Measurements from ENCODE around the gene DHCR24.

- no peak for TF ChIP-seq CTCF (IDR thresholded peaks at IDR 0.05)
- TF ChIP-seq IRF2 (CRISPR knock-in tag; IDR thresholded peaks at IDR 0.05; ENCODE audit: borderline replicate concordance, low read depth), result no peak
- TF ChIP-seq HMGA2 (CRISPR knock-in tag; IDR thresholded peaks at IDR 0.05), result no peak
- no peak for TF ChIP-seq CREM (CRISPR knock-in tag; IDR thresholded peaks at IDR 0.05)
- TF ChIP-seq RELA (CRISPR knock-in tag; IDR thresholded peaks at IDR 0.05; ENCODE audit: borderline replicate concordance), result no peak
- no peak for TF ChIP-seq E2F4 (CRISPR knock-in tag; IDR thresholded peaks at IDR 0.05; ENCODE audit: borderline replicate concordance, low read depth)
Observed at GRCh38 chr1:54853096-54853792, 33.8 kb downstream of the DHCR24 start.
